ENCODE measurements around the gene SENP5. TPM values are rescaled to one million over a fixed set of nuclear protein-coding genes. Genes with fewer than 3 reads are reported as not detected.
"Not testable (repeated sequence)": the region's sequence is repeated elsewhere in the genome, so short reads cannot be mapped to it uniquely, and the experiment has no call there.

SENP5 gene
- total RNA-seq, 1 experiment from 2014 or later, result 20.6 TPM

DNA sequence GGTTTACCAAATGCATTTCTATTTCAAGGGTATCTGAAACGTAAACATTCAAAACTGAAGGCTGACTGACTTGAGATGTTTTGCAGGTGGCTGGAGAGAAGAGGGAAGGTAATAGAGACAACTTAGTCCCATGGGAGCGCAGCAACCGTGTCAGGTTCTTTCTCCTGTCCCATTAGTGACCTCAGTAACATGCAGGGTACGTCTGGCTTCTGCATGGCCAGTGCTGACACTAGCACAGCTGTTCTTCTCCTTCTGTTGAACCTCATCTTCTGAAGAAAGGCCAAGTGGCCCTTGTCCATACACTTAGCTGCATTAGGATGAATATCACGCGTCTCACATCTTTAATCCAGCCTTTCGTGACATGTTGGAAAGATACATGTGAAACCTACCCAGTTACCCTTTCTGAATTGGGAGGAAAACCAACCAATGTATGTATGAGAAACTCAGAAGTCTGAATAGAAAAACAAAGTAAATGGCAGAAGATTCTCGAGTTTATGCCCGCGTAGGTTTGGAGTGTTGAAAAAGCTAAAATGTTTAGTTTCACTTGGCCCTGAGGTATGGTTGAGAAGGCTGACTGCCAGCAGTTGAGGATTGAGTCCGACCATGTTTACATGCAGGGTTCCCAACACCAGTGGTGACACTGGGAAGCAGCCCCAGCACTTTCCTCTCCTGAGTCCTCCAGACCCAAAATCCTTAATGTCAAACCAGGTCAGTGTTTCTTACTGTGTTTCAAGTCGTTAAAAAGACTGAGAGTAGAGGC, 64.3 kb downstream of the SENP5 start:
- DNase-seq (ENCODE audit: low read depth), result no peak
- in situ Hi-C loops (cut with HindIII; ENCODE audit: low pct_unique_long_range_greater_than_20kb, low sequenced_read_pairs), result no loop called here

DNA sequence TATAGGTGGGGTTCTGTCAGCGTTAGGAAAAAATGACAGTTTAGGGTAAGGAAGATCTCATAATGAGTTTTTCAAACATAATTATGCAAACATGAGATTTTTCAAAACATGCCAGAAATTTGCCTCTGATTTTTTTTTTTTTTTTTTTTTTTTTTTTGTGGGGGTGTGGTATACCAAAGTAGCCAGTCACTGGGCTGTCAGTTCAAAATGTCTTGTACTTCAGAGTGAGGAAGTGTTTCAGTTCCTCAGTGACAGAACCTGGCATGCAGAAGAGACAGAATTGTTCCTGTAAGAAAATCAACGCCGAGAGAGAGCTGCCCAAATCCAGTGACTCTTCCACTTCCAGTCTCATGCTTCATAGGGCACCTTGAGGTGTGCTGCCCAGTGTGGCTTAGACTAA, 64.9 kb downstream of the SENP5 start:
- in situ Hi-C loops (cut with HindIII; ENCODE audit: low pct_unique_long_range_greater_than_20kb, low sequenced_read_pairs), result no loop called here
- no peak for DNase-seq (ENCODE audit: low read depth)

DNA sequence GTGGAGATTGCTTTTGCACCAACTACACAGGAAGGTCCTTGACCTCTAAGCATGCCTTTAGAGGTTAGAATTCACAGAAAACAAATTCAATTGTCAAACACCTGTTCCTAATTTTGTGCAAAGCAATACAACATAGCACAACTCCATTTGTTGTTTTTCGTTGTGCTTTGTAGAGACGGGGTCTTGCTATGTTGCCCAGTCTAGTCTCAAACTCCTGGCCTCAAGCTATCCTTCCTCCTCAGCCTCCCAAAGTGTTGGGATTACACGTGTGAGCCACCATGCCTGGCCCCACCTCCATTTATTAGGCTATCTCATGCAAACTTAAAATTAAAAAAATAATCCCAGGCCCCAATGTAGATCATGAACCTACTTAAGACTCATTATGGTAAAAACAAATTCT, 68.6 kb downstream of the SENP5 start:
- in situ Hi-C loops (cut with HindIII; ENCODE audit: low pct_unique_long_range_greater_than_20kb, low sequenced_read_pairs), result no loop called here
- no peak for DNase-seq (ENCODE audit: low read depth)

DNA sequence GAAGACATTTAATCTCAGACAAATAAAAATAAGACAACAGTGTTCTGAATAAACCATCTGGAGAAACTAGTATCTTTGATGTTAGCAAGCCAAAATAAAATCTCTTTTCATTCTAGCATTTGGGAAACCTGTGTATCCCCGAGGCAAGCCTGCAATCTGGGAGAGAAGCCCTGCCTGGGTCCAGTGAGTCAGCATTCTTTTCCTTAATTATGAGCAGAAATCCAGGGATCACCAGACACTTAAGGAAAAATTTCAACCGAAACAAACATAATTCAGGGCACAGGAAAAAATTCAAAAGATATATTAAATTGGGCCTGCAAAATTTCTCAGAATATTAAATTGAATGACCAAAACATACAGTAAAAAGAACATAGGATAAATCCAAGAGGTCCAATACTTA, 70.4 kb downstream of the SENP5 start:
- in situ Hi-C loops (cut with HindIII; ENCODE audit: low pct_unique_long_range_greater_than_20kb, low sequenced_read_pairs), result no loop called here

DNA sequence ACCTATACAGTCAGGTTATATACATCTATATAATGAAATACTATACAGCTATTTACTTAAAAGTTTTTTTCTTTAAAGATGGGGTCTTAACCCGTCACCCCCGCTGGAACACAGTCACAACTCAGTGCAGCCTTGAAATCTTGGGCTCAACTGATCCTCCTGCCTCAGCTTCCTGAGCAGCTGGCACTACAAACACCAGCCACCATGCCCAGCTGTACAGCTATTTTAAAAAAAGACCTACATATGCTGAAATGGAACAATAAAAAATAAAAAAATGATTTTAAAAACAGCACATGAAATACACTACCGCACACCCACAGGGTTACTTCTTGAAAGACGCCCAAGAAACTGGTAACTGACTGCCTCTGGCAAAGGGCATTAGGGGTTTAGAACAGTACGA, 70.9 kb downstream of the SENP5 start:
- in situ Hi-C loops (cut with HindIII; ENCODE audit: low pct_unique_long_range_greater_than_20kb, low sequenced_read_pairs), result no loop called here
- DNase-seq (ENCODE audit: low read depth), result no peak

More for the DNA sequence above, 70.4 kb downstream of the SENP5 start:
- no peak for DNase-seq (ENCODE audit: low read depth)

DNA sequence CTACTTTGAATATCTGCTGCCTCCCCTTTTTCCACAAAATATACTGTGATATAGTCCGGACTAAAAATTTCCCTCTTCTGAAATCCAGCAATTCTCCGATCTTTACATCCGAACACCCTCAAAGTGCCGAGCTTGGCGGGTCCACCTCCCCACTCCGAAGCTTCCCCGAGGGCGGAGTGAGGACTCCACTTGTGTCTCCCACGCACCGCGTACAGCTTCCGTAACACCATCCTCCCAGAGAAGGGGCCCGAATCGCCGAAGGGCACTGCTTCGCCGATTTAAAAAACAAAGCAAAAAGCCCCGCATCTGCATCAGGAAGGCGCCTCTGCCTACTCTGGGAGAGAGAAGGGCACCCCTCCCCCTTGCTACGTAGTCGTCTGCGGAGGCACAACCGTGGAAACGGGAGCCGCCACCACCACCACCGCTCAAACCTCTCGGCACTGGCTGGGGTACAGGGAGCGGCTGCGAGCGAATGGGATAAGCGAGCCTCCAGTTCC, 74.1 kb downstream of the SENP5 start:
- no peak for DNase-seq (ENCODE audit: low read depth)
- in situ Hi-C loops (cut with HindIII; ENCODE audit: low pct_unique_long_range_greater_than_20kb, low sequenced_read_pairs), result no loop called here

DNA sequence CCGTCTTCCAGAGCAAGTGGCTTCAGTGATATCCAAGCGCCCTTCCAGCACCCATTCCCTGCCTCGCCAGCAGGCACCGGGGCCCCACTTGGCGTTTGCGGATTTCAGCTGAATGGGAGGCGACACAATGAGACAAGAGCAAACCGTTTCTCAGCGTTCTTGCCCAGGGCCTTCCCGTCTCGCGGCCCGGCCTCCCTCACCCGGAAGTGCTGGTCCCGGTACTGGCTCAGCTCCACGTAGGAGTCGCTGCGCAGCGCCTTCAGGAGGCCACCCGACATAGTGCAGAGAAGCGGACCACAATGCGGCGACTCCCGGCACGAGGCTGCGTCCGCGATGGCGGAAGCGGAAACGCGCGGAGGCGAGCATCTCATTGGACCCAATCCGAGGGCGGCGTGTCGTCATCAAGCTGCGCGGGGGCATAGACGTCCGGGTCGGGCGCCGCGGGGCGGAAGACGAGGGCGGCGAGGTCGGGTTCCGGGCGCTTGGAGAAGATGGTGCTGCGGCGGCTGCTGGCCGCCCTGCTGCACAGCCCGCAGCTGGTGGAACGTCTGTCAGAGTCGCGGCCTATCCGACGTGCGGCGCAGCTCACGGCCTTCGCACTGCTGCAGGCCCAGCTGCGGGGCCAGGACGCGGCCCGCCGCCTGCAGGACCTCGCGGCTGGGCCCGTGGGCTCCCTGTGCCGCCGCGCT, 74.7 kb downstream of the SENP5 start, which contains the start of gene NCBP2:
NCBP2 (minus strand) TSS at position 303 of the 689 bp plus-strand sequence; CDS start at position 278, 25 bp downstream.
- DNase-seq (ENCODE audit: low read depth), result peak; percentile 96
- in situ Hi-C loops (cut with HindIII; ENCODE audit: low pct_unique_long_range_greater_than_20kb, low sequenced_read_pairs), result no loop called here

DNA sequence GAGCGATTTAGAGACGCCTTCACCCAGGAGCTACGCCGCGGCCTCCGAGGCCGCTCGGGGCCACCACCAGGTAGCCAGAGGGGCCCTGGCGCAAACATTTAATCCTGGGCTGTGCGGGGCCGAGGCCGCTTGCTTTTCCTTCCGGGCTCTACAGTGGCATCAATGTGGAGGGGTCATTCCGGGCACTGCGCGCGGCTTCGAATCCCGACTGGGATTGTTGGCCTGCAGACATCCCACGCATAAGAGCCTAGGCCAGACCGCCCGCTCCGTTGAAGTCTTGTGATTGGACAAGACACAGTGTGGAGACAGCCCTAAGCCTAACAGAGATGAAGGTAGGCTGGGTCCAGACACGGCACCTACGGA, 75.2 kb downstream of the SENP5 start:
- DNase-seq (ENCODE audit: low read depth), result no peak
- in situ Hi-C loops (cut with HindIII; ENCODE audit: low pct_unique_long_range_greater_than_20kb, low sequenced_read_pairs), result no loop called here

DNA sequence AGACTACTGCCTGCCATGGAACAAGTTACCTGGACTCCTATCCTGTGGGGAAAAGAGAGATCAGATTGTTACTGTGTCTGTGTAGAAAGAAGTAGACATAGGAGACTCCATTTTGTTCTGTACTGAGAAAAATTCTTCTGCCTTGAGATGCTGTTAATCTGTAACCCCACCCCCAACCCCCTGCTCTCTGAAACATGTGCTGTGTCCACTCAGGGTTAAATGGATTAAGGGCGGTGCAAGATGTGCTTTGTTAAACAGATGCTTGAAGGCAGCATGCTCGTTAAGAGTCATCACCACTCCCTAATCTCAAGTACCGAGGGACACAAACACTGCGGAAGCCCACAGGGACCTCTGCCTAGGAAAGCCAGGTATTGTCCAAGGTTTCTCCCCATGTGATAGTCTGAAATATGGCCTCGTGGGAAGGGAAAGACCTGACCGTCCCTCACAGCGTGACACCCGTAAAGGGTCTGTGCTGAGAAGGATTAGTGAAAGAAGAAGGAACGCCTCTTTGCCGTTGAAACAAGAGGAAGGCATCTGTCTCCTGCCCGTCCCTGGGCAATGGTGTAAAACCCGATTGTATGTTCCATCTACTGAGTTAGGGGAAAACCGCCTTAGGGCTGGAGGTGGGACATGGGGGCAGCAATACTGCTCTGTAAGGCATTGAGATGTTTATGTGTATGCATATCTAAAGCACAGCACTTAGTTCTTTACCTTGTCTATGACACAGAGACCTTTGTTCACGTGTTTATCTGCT, 76.5 kb downstream of the SENP5 start:
- in situ Hi-C loops (cut with HindIII; ENCODE audit: low pct_unique_long_range_greater_than_20kb, low sequenced_read_pairs); DNase-seq (ENCODE audit: low read depth): not testable (repeated sequence)

DNA sequence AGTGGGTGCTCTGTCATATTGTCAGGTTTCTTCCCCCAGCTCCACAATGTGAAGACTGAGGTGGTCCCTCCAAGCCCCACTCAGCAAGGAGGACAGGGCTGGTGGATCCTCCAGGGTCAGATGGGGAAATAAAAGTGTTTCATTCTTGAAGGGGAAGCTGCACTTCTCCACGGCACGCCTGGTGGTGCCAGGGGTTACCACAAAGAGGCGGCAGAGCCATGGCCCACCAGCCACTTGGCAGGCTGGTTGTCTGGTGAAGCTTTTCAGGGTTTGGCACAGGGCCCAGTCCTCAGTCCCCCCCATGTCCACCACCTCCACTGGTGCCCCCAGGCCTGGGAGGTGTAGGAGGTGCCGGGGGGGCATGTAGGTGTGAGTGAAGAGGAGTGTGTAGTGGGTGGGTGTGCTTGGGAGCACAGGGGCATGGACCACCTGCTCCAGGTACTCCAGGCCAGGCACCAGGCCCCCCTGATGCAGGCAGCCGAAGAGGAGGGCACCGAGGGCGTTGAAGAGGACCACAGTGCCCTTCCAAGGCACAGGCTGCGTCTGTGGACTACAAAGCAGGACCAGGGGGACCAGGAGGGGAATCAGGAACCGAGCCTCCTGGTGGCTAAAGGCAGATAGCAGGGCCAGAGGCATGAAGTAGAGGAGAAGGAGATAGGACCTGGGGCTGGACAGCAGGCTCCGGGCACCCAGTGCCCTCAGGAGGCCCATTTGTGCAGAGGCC, 79.6 kb downstream of the SENP5 start:
- DNase-seq (ENCODE audit: low read depth), result no peak
- in situ Hi-C loops (cut with HindIII; ENCODE audit: low pct_unique_long_range_greater_than_20kb, low sequenced_read_pairs), result no loop called here

DNA sequence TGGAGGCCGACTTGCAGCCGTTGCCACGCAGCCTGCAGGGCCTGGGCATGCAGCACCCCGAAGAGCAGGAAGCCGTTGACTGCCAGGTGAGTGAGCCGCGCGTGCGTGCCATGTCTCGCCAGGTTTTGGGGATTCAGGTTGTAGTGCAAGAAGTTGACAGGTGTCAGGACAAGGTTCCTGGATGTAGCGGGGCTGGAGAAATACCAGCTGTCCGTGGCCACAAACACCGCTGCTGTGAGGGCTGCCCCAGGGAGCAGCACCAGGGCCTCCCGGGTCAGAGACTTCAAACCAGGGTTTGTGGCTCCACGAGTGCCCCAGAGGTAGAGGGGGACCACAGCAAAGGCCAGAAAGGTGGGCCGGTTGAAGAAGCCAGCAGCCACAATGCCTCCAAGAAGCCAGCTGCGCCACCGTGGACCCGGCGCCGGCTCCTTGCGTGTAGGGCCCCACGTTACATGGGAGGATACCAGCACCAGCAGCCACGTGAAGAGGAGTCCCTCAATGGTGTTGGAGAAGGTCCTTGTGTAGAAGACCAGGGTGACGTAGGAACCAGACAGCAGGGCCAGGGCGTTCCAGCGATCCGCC, 80.2 kb downstream of the SENP5 start:
- in situ Hi-C loops (cut with HindIII; ENCODE audit: low pct_unique_long_range_greater_than_20kb, low sequenced_read_pairs), result no loop called here
- no peak for DNase-seq (ENCODE audit: low read depth)

DNA sequence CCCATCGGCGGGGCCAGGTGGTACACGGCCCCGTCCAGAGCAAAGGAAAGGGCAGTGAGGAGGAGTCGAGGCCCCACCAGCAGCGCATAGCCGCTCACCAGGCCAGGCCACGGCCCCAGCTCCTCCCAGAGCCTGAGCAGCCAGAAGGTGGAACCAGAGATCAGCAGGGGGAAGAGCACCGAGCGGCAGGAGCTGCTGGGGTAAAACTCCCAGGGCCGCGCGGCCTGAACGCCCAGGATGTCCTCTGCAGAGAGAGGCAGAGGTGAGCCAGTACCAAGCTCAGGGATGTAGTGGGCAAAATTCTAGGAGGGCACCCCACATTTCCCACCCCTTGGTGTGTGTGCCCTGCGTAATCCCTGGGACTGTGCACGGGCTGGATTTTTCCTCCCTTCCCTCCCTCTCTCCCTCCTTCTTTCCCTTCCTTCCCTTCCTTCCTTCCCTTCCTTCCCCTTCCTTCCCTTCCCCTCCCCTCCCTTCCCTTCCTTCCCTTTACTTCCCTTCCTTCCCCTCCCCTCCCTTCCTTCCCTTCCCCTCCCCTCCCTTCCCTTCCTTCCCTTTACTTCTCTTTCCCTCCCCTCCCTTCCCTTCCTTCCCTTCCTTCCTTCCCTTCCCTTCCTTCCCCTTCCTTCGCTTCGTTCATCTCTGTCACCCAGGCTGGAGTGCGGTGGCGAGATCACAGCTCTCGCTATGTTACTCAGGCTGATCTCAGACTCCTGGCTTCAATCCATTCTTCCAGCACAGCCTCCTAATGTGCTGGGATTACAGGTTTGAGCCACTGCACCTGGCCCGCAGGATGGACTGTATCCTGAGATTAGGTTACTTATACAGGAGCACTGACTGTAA, 80.9 kb downstream of the SENP5 start:
- DNase-seq (ENCODE audit: low read depth), result no peak
- in situ Hi-C loops (cut with HindIII; ENCODE audit: low pct_unique_long_range_greater_than_20kb, low sequenced_read_pairs), result no loop called here

DNA sequence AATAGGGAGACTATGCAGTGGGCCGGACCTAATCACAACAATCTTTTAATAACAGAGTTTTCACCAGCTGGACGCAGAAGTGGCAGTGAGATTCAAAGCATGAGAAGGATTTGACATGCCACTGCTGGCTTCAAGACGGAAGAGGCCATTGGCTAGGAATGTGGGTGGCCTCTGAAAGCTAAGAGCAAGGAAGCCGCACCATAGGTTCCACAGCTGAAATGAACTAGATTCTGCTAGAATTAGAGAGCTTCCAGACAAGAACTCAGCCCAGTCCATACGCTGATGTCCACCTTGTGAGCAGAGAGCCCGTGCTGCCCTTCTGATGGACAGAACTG, 81.5 kb downstream of the SENP5 start:
- in situ Hi-C loops (cut with HindIII; ENCODE audit: low pct_unique_long_range_greater_than_20kb, low sequenced_read_pairs), result no loop called here
- no peak for DNase-seq (ENCODE audit: low read depth)

DNA sequence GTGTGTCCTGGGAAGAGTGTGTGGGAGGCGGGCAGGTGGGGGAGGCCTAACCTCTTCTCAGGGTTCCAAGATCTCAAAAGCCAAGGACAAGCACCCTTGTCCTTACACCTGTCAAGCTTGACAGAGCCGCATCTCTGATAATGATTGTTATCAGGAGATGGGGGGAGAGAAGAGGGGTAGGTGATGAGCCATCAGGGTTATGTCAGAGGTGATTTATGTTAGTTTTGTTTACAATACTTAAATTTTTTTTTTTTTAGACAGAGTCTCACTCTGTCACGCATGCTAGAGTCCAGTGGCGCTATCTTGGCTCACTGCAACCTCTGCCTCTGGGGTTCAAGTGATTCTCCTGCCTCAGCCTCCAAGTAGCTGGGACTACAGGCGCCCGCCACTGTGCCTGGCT, 82.0 kb downstream of the SENP5 start:
- no peak for DNase-seq (ENCODE audit: low read depth)
- in situ Hi-C loops (cut with HindIII; ENCODE audit: low pct_unique_long_range_greater_than_20kb, low sequenced_read_pairs), result no loop called here

DNA sequence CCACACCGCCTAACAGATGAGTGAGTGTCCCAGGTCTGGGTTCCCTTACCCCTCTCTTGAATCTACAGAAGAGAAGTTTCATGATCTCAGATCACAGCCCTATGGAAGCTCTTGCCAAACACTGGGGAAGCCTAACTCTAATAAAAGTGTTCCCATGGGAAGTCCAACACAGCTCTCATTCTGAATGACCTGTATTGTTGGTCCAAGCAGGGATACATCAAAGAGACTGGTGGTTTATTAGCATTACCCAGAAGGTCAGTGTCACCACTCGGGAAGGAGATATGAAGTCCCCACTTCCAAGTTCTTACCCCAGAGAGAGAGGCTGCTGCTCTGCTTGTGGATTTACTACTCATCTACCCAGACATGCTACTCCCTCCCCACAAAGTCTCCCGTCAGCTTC, 83.7 kb downstream of the SENP5 start:
- in situ Hi-C loops (cut with HindIII; ENCODE audit: low pct_unique_long_range_greater_than_20kb, low sequenced_read_pairs), result no loop called here
- DNase-seq (ENCODE audit: low read depth), result no peak

DNA sequence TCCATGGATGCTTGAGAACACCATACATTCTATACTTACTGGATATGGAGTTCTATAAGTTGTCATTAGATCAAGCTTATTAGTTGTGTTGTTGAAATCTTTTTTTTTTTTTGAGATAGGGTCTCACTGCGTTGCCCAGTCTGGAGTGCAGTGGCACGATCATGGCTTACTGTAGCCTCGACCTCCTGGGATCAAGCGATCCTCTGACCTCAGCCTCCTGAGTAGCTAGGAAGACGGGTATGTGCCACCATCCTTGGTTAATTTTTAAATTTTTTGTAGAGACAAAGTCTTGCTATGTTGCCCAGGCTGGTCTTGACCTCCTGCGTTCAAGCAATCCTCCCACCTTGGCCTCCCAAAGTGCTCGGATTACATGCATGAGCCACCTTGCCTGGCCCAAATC, 87.1 kb downstream of the SENP5 start:
- in situ Hi-C loops (cut with HindIII; ENCODE audit: low pct_unique_long_range_greater_than_20kb, low sequenced_read_pairs), result no loop called here
- no peak for DNase-seq (ENCODE audit: low read depth)

DNA sequence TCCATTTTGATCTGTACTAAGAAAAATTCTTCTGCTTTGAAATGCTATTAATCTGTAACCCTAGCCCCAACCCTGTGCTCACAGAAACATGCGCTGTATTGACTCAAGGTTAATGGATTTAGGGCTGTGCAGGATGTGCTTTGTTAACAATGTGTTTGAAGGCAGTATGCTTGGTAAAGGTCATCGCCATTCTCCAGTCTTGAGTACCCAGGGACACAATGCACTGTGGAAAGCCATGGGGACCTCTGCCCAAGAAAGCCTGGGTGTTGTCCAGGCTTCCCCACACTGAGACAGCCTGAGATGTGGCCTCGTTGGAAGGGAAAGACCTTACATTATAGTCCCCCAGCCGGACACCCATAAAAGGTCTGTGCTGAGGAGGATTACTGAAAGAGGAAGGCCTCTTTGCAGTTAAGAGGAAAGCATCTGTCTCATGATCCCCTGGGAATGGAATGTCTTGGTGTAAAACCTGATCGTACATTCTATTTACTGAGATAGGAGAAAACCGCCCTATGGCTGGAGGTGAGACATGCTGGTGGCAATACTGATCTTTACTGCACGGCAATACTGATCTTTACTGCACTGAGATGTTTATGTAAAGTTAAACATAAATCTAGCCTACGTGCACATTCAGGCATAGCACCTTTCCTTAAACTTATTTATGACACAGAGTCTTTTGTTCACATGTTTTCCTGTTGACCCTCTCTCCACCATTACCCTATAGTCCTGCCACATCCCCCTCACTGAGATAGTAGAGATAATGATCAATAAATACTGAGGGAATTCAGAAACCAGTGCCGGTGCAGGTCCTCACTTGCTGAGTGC, 94.6 kb downstream of the SENP5 start:
- DNase-seq (ENCODE audit: low read depth), result no peak
- in situ Hi-C loops (cut with HindIII; ENCODE audit: low pct_unique_long_range_greater_than_20kb, low sequenced_read_pairs), result no loop called here

Data from Caki2 (cell line).